Stimulated activated CD8-positive, alpha-beta memory T cell treated with anti-CD3 and anti-CD28 coated beads, Interleukin-15, amount 100 ng/mL, for 48 hours (primary cell): Measurements from ENCODE around the gene ZBTB21.

Source experiments
- DNase-seq, 2 donors: peaks; one replicate each; pipeline ENCODE4 v3.0.0-alpha.2; 2020; ENCODE audit warnings: low read depth in 2 of 2

ZBTB21 gene

GRCh38 chr21:42039911-42040351, 29.8 kb upstream of the ZBTB21 start:
- no peak for DNase-seq

- no peak for DNase-seq
Measured at GRCh38 chr21:42039470-42039901, 29.3 kb upstream of the ZBTB21 start.

GRCh38 chr21:42038826-42039425, 28.8 kb upstream of the ZBTB21 start:
- no peak for DNase-seq

GRCh38 chr21:42038393-42038792, 28.2 kb upstream of the ZBTB21 start:
- DNase-seq = no peak

- DNase-seq = no peak
Measured at GRCh38 chr21:42037943-42038342, 27.8 kb upstream of the ZBTB21 start.

GRCh38 chr21:42037516-42037915, 27.4 kb upstream of the ZBTB21 start:
- DNase-seq = no peak

GRCh38 chr21:42036313-42036712, 26.2 kb upstream of the ZBTB21 start:
- DNase-seq = no peak

GRCh38 chr21:42032968-42033367, 22.8 kb upstream of the ZBTB21 start:
- DNase-seq = no peak

- no peak for DNase-seq
Measured at GRCh38 chr21:42032266-42032665, 22.1 kb upstream of the ZBTB21 start.

GRCh38 chr21:42031816-42032215, 21.7 kb upstream of the ZBTB21 start:
- no peak for DNase-seq

- no peak for DNase-seq
Measured at GRCh38 chr21:42031241-42031640, 21.1 kb upstream of the ZBTB21 start.

- DNase-seq = no peak
Measured at GRCh38 chr21:42030311-42030710, 20.2 kb upstream of the ZBTB21 start.

GRCh38 chr21:42028766-42029425, 18.7 kb upstream of the ZBTB21 start:
- DNase-seq = no peak

- DNase-seq = no peak
Measured at GRCh38 chr21:42027822-42028765, 17.9 kb upstream of the ZBTB21 start.

- no peak for DNase-seq
Measured at GRCh38 chr21:42027085-42027821, 17.1 kb upstream of the ZBTB21 start.

GRCh38 chr21:42026082-42026435, 15.9 kb upstream of the ZBTB21 start:
- no peak for DNase-seq

GRCh38 chr21:42025376-42026081, 15.4 kb upstream of the ZBTB21 start:
- no peak for DNase-seq

- DNase-seq = no peak
Measured at GRCh38 chr21:42022906-42023305, 12.7 kb upstream of the ZBTB21 start.

GRCh38 chr21:42022091-42022430, 11.9 kb upstream of the ZBTB21 start:
- no peak for DNase-seq

- no peak for DNase-seq
Measured at GRCh38 chr21:42021371-42022090, 11.4 kb upstream of the ZBTB21 start.

GRCh38 chr21:42019706-42020105, 9.5 kb upstream of the ZBTB21 start:
- no peak for DNase-seq
